ENCODE measurements around the gene ARHGDIA.

DNA sequence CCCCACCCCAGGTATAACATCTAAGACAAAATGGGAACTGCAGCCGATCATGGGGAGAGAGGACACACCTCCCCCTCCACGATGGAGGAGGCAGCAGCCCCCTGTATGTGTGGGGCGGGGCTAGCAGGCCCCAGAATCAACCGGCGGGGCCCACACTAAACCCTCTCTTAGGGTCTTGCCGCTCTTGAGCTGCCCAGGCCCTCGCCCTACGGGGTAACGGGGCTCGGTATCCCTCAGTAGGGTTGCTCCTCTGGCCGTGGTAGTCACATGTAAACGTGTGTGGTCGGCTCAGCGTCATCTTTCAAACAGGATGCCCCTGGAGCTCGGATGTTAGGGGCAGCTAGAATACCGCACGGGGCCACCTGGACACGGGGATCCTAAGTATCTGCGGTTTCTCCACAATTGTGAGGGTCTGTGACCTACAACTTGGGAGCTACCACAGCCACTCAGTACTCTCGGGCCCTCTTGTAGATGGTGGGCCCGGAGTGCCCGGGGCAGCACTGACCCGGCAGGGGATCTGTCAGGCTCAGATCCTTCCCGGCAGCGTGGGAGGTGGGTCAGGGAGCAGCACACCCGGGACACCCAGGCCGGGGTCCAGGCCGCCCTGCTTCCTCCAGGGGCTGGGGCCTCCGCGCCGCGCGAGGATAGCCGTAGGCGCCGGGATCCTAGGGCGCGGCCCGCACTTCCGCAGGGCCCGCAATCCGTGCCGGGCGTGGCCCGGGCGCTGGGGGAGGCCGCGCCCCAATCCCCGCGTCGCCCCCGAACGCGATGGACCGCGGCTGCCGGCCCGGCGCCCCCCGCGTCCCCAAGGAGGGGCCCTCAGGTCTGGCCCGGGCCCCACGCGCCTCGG, 781 bp downstream of the ARHGDIA start:
- TF ChIP-seq, protein P1, sequence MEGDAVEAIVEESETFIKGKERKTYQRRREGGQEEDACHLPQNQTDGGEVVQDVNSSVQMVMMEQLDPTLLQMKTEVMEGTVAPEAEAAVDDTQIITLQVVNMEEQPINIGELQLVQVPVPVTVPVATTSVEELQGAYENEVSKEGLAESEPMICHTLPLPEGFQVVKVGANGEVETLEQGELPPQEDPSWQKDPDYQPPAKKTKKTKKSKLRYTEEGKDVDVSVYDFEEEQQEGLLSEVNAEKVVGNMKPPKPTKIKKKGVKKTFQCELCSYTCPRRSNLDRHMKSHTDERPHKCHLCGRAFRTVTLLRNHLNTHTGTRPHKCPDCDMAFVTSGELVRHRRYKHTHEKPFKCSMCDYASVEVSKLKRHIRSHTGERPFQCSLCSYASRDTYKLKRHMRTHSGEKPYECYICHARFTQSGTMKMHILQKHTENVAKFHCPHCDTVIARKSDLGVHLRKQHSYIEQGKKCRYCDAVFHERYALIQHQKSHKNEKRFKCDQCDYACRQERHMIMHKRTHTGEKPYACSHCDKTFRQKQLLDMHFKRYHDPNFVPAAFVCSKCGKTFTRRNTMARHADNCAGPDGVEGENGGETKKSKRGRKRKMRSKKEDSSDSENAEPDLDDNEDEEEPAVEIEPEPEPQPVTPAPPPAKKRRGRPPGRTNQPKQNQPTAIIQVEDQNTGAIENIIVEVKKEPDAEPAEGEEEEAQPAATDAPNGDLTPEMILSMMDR (IDR thresholded peaks at IDR 0.05) = no peak
- TF ChIP-seq POLR2A (IDR thresholded peaks at IDR 0.05) (no peak), POLR2AphosphoS5 (IDR thresholded peaks at IDR 0.05) (peak in 1 of 3 donors; percentile 48)
